Measurements from ENCODE around the gene STON2.

STON2 gene

GRCh38 chr14:81314443-81315175 is 85.5 kb downstream of the STON2 start:
- no peak for DNase-seq
- in situ Hi-C loops (cut with HindIII; ENCODE audit: low pct_ligation_motif_present, low sequenced_read_pairs), result no loop called here
- Histone ChIP-seq H3K36me3 (replicated peaks) (no peaks in the 10 kb centered on the region), H3K4me3 (ENCODE audit: low read depth, low read length) (no peak overlapping the region), H3K27ac (no peak overlapping the region), H3K27me3 (replicated peaks) (no peaks in the 10 kb centered on the region)
- TF ChIP-seq CTCF (IDR thresholded peaks at IDR 0.05; ENCODE audit: low read depth, low read length, missing control alignments), result no peak

GRCh38 chr14:81313775-81314429 is 86.2 kb downstream of the STON2 start:
- no peak overlapping the region for H3K4me3 ChIP-seq (ENCODE audit: low read depth, low read length)
- in situ Hi-C loops (cut with HindIII; ENCODE audit: low pct_ligation_motif_present, low sequenced_read_pairs), result no loop called here
- DNase-seq, result no peak
- no peaks in the 10 kb centered on the region for H3K36me3 ChIP-seq (replicated peaks)
- no peaks in the 10 kb centered on the region for H3K27me3 ChIP-seq (replicated peaks)
- no peak overlapping the region for H3K27ac ChIP-seq
- TF ChIP-seq CTCF (IDR thresholded peaks at IDR 0.05; ENCODE audit: low read depth, low read length, missing control alignments), result no peak

GRCh38 chr14:81313200-81313599 is 86.9 kb downstream of the STON2 start:
- in situ Hi-C loops (cut with HindIII; ENCODE audit: low pct_ligation_motif_present, low sequenced_read_pairs), result no loop called here
- H3K36me3 ChIP-seq (replicated peaks), result no peaks in the 10 kb centered on the region
- H3K27ac ChIP-seq, result no peak overlapping the region
- DNase-seq, result no peak
- TF ChIP-seq CTCF (IDR thresholded peaks at IDR 0.05; ENCODE audit: low read depth, low read length, missing control alignments), result no peak
- no peak overlapping the region for H3K4me3 ChIP-seq (ENCODE audit: low read depth, low read length)
- no peaks in the 10 kb centered on the region for H3K27me3 ChIP-seq (replicated peaks)

GRCh38 chr14:81312289-81312876 is 87.7 kb downstream of the STON2 start:
- no peak for DNase-seq
- H3K27me3 ChIP-seq (replicated peaks), result no peaks in the 10 kb centered on the region
- TF ChIP-seq CTCF (IDR thresholded peaks at IDR 0.05; ENCODE audit: low read depth, low read length, missing control alignments), result no peak
- no peak overlapping the region for H3K27ac ChIP-seq
- no peaks in the 10 kb centered on the region for H3K36me3 ChIP-seq (replicated peaks)
- H3K4me3 ChIP-seq (ENCODE audit: low read depth, low read length), result no peak overlapping the region
- in situ Hi-C loops (cut with HindIII; ENCODE audit: low pct_ligation_motif_present, low sequenced_read_pairs), result no loop called here

- no peaks in the 10 kb centered on the region for H3K36me3 ChIP-seq (replicated peaks)
- H3K4me3 ChIP-seq (ENCODE audit: low read depth, low read length), result no peak overlapping the region
- H3K27me3 ChIP-seq (replicated peaks), result no peaks in the 10 kb centered on the region
- DNase-seq, result no peak
- in situ Hi-C loops (cut with HindIII; ENCODE audit: low pct_ligation_motif_present, low sequenced_read_pairs), result no loop called here
- H3K27ac ChIP-seq, result no peak overlapping the region
- TF ChIP-seq CTCF (IDR thresholded peaks at IDR 0.05; ENCODE audit: low read depth, low read length, missing control alignments), result no peak
These were observed 88.3 kb downstream of the STON2 start for GRCh38 chr14:81311778-81312177.
